Activated CD8-positive, alpha-beta T cell treated with anti-CD3 and anti-CD28 coated beads for 36 hours (primary cell): ENCODE results near the gene CACNA2D2. TPM values are rescaled to one million over a fixed set of nuclear protein-coding genes. Genes with fewer than 3 reads are reported as not detected.
A peak's percentile ranks its signal among the peaks of the same experiment; 100 is the strongest.

ENCODE experiments used
- ATAC-seq: fragments of 200-7000 bp; cut with Tn5 transposase; one replicate; pipeline ENCODE4 v1.10.0; 2021; ENCODE audit warnings: mild to moderate bottlenecking, moderate library complexity
- CTCF ChIA-PET: fragments of 350-600 bp; sonication (Branson Sonifier 250); formaldehyde crosslinking; loops from one replicate; lab custom pipeline; 2021; ENCODE audit warnings: antibody characterized with exemption; lab: Charles Lee
- POLR2A ChIA-PET: fragments of 350-600 bp; sonication (Branson Sonifier 250); formaldehyde crosslinking; loops from one replicate; lab custom pipeline; 2021; ENCODE audit warnings: antibody characterized with exemption; lab: Charles Lee
- DNase-seq: peaks from one replicate; pipeline ENCODE4 v3.0.0-alpha.2; 2020
- H3K27ac Mint-ChIP-seq: one replicate; pipeline ENCODE4 v1.8.0; 2021; ENCODE audit warnings: mild to moderate bottlenecking, mixed read lengths
- H3K27me3 Mint-ChIP-seq: one replicate; pipeline ENCODE4 v1.8.0; 2021; ENCODE audit warnings: mixed read lengths
- H3K36me3 Mint-ChIP-seq: one replicate; pipeline ENCODE4 v1.8.0; 2021; ENCODE audit warnings: low read depth, mixed read lengths
- H3K4me1 Mint-ChIP-seq: one replicate; pipeline ENCODE4 v1.8.0; 2021; ENCODE audit warnings: low read depth, mixed read lengths
- H3K4me3 Mint-ChIP-seq: one replicate; pipeline ENCODE4 v1.8.0; 2021; ENCODE audit warnings: mild to moderate bottlenecking, moderate library complexity, mixed read lengths
- H3K9me3 Mint-ChIP-seq: one replicate; pipeline ENCODE4 v1.8.0; 2021; ENCODE audit warnings: mixed read lengths
- intact Hi-C: fragments of 100-400 bp; cut with micrococcal nuclease; formaldehyde crosslinking; loops from one replicate; pipeline ENCODE4 v1.10.0; 2022
- total RNA-seq, 2 experiments: library from RNA; stranded (reverse); gene quantifications; one replicate each; pipeline ENCODE4 v1.2.3, GENCODE V29; 2021
- TF ChIP-seq, protein P1 (sequence below): fragments of 200-600 bp; IDR thresholded peaks from one replicate; pipeline ENCODE4 v1.8.0; 2022; ENCODE audit warnings: antibody characterized with exemption, mild to moderate bottlenecking

The CACNA2D2 gene
- total RNA-seq, 2 experiments from 2014 or later, result 1.6 to 2.1 TPM

GRCh38 chr3:50436114-50436674 is 67.2 kb downstream of the CACNA2D2 start:
- TF ChIP-seq, protein P1, sequence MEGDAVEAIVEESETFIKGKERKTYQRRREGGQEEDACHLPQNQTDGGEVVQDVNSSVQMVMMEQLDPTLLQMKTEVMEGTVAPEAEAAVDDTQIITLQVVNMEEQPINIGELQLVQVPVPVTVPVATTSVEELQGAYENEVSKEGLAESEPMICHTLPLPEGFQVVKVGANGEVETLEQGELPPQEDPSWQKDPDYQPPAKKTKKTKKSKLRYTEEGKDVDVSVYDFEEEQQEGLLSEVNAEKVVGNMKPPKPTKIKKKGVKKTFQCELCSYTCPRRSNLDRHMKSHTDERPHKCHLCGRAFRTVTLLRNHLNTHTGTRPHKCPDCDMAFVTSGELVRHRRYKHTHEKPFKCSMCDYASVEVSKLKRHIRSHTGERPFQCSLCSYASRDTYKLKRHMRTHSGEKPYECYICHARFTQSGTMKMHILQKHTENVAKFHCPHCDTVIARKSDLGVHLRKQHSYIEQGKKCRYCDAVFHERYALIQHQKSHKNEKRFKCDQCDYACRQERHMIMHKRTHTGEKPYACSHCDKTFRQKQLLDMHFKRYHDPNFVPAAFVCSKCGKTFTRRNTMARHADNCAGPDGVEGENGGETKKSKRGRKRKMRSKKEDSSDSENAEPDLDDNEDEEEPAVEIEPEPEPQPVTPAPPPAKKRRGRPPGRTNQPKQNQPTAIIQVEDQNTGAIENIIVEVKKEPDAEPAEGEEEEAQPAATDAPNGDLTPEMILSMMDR, result peak; percentile 88
- intact Hi-C loops, result loop anchor here (2.0 kb wide), 1 partner anchor 105 kb away; no protein-coding TSS in a partner anchor
- no peaks in the 10 kb centered on the region for H3K9me3 Mint-ChIP-seq
- CTCF ChIA-PET, result interaction anchor here (0.6 to 7.0 kb wide), 15 partner anchors 11 to 127 kb away, joined by 3 to 63 read pairs (median 4); no protein-coding TSS in a partner anchor
- H3K36me3 Mint-ChIP-seq, result no peaks in the 10 kb centered on the region
- POLR2A ChIA-PET, result no interaction called here
- ATAC-seq (peak; percentile 99), DNase-seq (peak; percentile 89)
- no peak overlapping the region for H3K4me3 Mint-ChIP-seq
- no peak overlapping the region for H3K27ac Mint-ChIP-seq
- H3K4me1 Mint-ChIP-seq, result peaks cover 2% of the 10 kb centered on the region
- no peaks in the 10 kb centered on the region for H3K27me3 Mint-ChIP-seq

- Mint-ChIP-seq H3K36me3 (no peaks in the 10 kb centered on the region), H3K4me3 (no peak overlapping the region), H3K27ac (no peak overlapping the region), H3K27me3 (no peaks in the 10 kb centered on the region), H3K9me3 (no peaks in the 10 kb centered on the region), H3K4me1 (peaks cover 2% of the 10 kb centered on the region)
- TF ChIP-seq, protein P1, result no peak
- intact Hi-C loops, result loop anchor here (2.0 kb wide), 1 partner anchor 105 kb away; no protein-coding TSS in a partner anchor
- ChIA-PET POLR2A (no interaction called here), CTCF (interaction anchor here (0.6 to 7.0 kb wide), 10 partner anchors 11 to 128 kb away, joined by 3 to 63 read pairs (median 3); no protein-coding TSS in a partner anchor)
- peak; percentile 25 for ATAC-seq
- DNase-seq, result no peak
Measured at GRCh38 chr3:50435371-50436113, 67.9 kb downstream of the CACNA2D2 start.

GRCh38 chr3:50433954-50434353 is 69.5 kb downstream of the CACNA2D2 start:
- Mint-ChIP-seq H3K9me3 (no peaks in the 10 kb centered on the region), H3K27me3 (no peaks in the 10 kb centered on the region), H3K4me1 (peaks cover 2% of the 10 kb centered on the region), H3K36me3 (no peaks in the 10 kb centered on the region), H3K4me3 (no peak overlapping the region), H3K27ac (no peak overlapping the region)
- TF ChIP-seq, protein P1, result no peak
- no peak for ATAC-seq
- ChIA-PET CTCF (interaction anchor here (1.4 to 7.0 kb wide), 2 partner anchors 108 to 125 kb away, joined by 3 to 63 read pairs; no protein-coding TSS in a partner anchor), POLR2A (no interaction called here)
- intact Hi-C loops, result no loop called here
- DNase-seq, result no peak

GRCh38 chr3:50430950-50431435 is 72.4 kb downstream of the CACNA2D2 start:
- Mint-ChIP-seq H3K4me3 (no peak overlapping the region), H3K27ac (no peak overlapping the region), H3K9me3 (no peaks in the 10 kb centered on the region), H3K4me1 (peaks cover 1% of the 10 kb centered on the region), H3K27me3 (no peaks in the 10 kb centered on the region), H3K36me3 (no peaks in the 10 kb centered on the region)
- intact Hi-C loops, result no loop called here
- DNase-seq, result no peak
- TF ChIP-seq, protein P1, result no peak
- ATAC-seq, result no peak
- ChIA-PET CTCF (interaction anchor here (0.9 to 2.1 kb wide), 2 partner anchors 87 to 112 kb away, joined by 3 to 10 read pairs; no protein-coding TSS in a partner anchor), POLR2A (interaction anchor here (0.6 kb wide), 1 partner anchor 69 kb away, joined by 3 read pairs; no protein-coding TSS in a partner anchor)
